ENCODE results near the gene TBCD. TPM values are rescaled to one million over a fixed set of nuclear protein-coding genes. Genes with fewer than 3 reads are reported as not detected.
A peak's percentile ranks its signal among the peaks of the same experiment; 100 is the strongest.

Gene TBCD
- total RNA-seq, 1 donor: 22.5 TPM

DNA sequence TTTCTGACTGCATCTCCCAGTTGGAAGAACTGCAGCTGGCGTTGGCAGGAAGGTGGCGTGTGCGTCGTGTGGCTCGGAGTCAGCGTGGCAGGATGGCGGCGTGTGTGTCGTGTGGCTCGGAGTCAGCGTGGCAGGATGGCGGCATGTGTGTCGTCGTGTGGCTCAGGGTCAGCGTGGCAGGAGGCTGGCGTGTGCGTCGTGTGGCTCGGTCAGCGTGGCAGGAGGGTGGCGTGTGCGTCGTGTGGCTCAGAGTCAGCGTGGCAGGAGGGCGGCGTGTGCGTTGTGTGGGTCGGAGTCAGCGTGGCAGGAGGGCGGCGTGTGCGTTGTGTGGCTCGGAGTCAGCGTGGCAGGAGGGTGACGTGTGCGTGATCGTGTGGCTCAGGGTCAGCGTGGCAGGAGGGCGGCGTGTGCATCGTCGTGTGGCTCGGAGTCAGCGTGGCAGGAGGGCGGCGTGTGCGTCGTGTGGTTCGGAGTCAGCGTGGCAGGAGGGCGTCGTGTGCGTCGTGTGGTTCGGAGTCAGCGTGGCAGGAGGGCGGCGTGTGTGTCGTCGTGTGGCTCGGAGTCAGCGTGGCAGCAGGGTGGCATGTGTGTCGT is 49.6 kb downstream of the TBCD start:
- DNase-seq (ENCODE audit: low read depth): no peak
- no peak overlapping the region for H3K4me3 ChIP-seq (ENCODE audit: low read depth, low read length)
- no peak for TF ChIP-seq CTCF (IDR thresholded peaks at IDR 0.05; ENCODE audit: insufficient read depth, low read depth, low read length)

GRCh38 chr17:82802075-82802780 is 50.4 kb downstream of the TBCD start:
- TF ChIP-seq CTCF (IDR thresholded peaks at IDR 0.05; ENCODE audit: insufficient read depth, low read depth, low read length): no peak
- DNase-seq (ENCODE audit: low read depth): peak; percentile 40
- peak overlapping the region; percentile 33 for H3K4me3 ChIP-seq (ENCODE audit: low read depth, low read length)

DNA sequence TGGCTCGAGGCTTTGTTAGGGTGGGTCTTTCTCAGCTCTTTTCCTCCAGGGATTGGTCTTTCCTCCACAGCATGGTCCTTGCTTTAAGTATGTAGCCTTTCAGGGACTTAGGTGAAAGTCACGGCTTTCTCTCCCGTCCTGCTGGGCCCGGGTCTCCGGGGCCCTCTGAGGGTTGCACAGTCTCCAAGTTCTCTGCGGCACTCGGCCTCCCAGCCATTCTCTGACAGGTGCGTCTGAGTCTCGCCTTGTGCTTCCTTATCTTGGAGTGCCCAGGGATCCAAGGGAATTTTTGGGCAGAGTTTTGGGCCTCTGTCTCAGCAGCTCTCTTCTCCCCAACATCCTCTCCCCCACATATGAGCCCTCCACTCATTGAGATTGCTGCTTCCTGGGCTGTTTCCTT is 51.3 kb downstream of the TBCD start:
- no peak overlapping the region for H3K4me3 ChIP-seq (ENCODE audit: low read depth, low read length)
- TF ChIP-seq CTCF (IDR thresholded peaks at IDR 0.05; ENCODE audit: insufficient read depth, low read depth, low read length): no peak
- DNase-seq (ENCODE audit: low read depth): no peak

DNA sequence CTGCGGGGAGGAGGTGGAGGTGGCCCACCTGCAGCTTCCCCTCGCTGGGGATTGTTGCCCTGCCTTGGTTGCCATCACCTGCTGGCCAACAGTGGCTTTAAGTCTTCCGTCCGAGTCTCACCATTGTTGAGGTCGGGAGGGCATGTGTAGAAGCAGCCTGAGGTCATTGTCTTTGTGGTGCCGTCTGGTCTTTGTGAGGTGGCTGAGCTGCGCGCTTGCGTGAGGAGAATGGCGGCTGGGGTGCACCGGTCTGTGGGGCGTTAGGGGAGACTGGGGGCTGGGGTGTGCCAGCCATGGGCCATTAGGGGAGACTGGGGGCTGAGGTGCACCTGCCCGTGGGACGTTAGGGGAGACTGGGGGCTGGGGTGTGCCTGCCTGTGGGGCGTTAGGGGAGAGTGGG is 51.7 kb downstream of the TBCD start:
- DNase-seq (ENCODE audit: low read depth): no peak
- H3K4me3 ChIP-seq (ENCODE audit: low read depth, low read length): no peak overlapping the region

GRCh38 chr17:82804442-82805191 is 52.8 kb downstream of the TBCD start:
- peak; percentile 60 for DNase-seq (ENCODE audit: low read depth)
- no peak for TF ChIP-seq CTCF (IDR thresholded peaks at IDR 0.05; ENCODE audit: insufficient read depth, low read depth, low read length)

More for the DNA sequence above, 51.7 kb downstream of the TBCD start:
- TF ChIP-seq CTCF (IDR thresholded peaks at IDR 0.05; ENCODE audit: insufficient read depth, low read depth, low read length): no peak

GRCh38 chr17:82805254-82805653 is 53.4 kb downstream of the TBCD start:
- no peak overlapping the region for H3K4me3 ChIP-seq (ENCODE audit: low read depth, low read length)
- TF ChIP-seq CTCF (IDR thresholded peaks at IDR 0.05; ENCODE audit: insufficient read depth, low read depth, low read length): no peak
- DNase-seq (ENCODE audit: low read depth): no peak

More at GRCh38 chr17:82804442-82805191, 52.8 kb downstream of the TBCD start:
- no peak overlapping the region for H3K4me3 ChIP-seq (ENCODE audit: low read depth, low read length)
